Measurements from ENCODE around the gene CFLAR.

DNA sequence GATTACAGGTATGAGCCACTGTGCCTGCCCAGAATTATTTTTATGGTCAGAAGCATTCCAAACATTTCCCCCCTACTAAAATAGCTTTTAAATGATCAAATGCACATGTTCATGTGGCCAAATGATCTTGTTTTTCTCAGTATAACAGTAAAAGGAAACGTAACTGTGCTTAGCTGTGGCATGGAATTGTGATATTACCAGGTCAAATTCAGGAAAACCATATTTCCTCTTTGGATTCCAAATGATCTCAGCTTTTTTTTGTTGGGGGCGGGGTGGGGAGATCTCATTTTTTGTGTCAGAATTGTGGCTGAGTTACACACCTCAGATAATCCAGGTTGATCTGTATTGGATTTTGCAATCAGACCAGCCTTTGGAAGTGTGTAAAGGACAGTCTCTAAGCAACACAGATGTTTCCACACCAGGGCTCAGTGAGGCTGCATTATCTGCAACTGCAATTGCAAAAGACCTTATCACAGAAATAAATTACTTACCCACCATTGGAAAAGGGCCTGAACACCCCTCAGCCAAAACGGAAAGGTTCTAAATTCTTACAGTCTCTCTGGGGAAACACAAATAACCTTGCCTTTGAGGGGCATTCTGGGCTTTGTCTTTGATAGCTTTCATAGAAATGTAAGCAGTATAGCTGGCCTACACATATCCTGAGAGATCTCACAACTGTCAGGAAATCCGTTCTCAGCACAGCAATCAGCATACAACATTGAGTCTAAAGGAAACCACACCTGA, 75.3 kb downstream of the CFLAR start:
- TF ChIP-seq ISL1 (CRISPR knock-in tag; IDR thresholded peaks at IDR 0.05) (no peak), TOX (CRISPR knock-in tag; IDR thresholded peaks at IDR 0.05; ENCODE audit: borderline replicate concordance) (no peak), ZFP30 (CRISPR knock-in tag; IDR thresholded peaks at IDR 0.05) (no peak), CSDC2 (CRISPR knock-in tag; IDR thresholded peaks at IDR 0.05) (no peak), ZNF70 (CRISPR knock-in tag; IDR thresholded peaks at IDR 0.05) (no peak), ZNF565 (CRISPR knock-in tag; conservative IDR thresholded peaks at IDR 0.05; ENCODE audit: low read depth) (no peak), ARNTL (CRISPR knock-in tag; IDR thresholded peaks at IDR 0.05; ENCODE audit: borderline replicate concordance, low read depth) (no peak), RARB (CRISPR knock-in tag; IDR thresholded peaks at IDR 0.05) (no peak)
- TF ChIP-seq, protein P1, sequence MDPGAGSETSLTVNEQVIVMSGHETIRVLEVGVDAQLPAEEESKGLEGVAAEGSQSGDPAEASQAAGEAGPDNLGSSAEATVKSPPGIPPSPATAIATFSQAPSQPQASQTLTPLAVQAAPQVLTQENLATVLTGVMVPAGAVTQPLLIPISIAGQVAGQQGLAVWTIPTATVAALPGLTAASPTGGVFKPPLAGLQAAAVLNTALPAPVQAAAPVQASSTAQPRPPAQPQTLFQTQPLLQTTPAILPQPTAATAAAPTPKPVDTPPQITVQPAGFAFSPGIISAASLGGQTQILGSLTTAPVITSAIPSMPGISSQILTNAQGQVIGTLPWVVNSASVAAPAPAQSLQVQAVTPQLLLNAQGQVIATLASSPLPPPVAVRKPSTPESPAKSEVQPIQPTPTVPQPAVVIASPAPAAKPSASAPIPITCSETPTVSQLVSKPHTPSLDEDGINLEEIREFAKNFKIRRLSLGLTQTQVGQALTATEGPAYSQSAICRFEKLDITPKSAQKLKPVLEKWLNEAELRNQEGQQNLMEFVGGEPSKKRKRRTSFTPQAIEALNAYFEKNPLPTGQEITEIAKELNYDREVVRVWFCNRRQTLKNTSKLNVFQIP (CRISPR knock-in tag; IDR thresholded peaks at IDR 0.05; ENCODE audit: borderline replicate concordance, low read depth) = no peak
- TF ChIP-seq, protein P2, sequence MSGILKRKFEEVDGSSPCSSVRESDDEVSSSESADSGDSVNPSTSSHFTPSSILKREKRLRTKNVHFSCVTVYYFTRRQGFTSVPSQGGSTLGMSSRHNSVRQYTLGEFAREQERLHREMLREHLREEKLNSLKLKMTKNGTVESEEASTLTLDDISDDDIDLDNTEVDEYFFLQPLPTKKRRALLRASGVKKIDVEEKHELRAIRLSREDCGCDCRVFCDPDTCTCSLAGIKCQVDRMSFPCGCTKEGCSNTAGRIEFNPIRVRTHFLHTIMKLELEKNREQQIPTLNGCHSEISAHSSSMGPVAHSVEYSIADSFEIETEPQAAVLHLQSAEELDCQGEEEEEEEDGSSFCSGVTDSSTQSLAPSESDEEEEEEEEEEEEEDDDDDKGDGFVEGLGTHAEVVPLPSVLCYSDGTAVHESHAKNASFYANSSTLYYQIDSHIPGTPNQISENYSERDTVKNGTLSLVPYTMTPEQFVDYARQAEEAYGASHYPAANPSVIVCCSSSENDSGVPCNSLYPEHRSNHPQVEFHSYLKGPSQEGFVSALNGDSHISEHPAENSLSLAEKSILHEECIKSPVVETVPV (CRISPR knock-in tag; IDR thresholded peaks at IDR 0.05) = no peak
- TF ChIP-seq, protein P3, sequence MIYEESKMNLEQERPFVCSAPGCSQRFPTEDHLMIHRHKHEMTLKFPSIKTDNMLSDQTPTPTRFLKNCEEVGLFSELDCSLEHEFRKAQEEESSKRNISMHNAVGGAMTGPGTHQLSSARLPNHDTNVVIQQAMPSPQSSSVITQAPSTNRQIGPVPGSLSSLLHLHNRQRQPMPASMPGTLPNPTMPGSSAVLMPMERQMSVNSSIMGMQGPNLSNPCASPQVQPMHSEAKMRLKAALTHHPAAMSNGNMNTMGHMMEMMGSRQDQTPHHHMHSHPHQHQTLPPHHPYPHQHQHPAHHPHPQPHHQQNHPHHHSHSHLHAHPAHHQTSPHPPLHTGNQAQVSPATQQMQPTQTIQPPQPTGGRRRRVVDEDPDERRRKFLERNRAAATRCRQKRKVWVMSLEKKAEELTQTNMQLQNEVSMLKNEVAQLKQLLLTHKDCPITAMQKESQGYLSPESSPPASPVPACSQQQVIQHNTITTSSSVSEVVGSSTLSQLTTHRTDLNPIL (CRISPR knock-in tag; IDR thresholded peaks at IDR 0.05; ENCODE audit: low read depth) = no peak
